SKM-1 treated with dmso at 0.1 percent for 144 hours (cell line): ENCODE data around the gene OR6C65.
"Not testable (repeated sequence)": the region's sequence is repeated elsewhere in the genome, so short reads cannot be mapped to it uniquely, and the experiment has no call there.

Experiments used
- DNase-seq: peaks from one replicate; lab custom pipeline; 2025; ENCODE audit not compliant: unreplicated experiment; lab: John Stamatoyannopoulos, UW

Gene OR6C65

GRCh38 chr12:55400229-55400628 is at the start of gene OR6C65:
Gene OR6C65 (plus strand): TSS chr12:55400529. CDS start chr12:55400529, 0 bp downstream.
- no peak for DNase-seq

GRCh38 chr12:55355338-55355737 is 45.0 kb upstream of the OR6C65 start:
- not testable (repeated sequence) for DNase-seq

- no peak for DNase-seq
Measured at GRCh38 chr12:55362675-55363074, 37.7 kb upstream of the OR6C65 start, which contains the start of gene OR6C75. Gene OR6C75 (plus strand): TSS chr12:55362975. CDS start chr12:55365111, 2,136 bp downstream.

GRCh38 chr12:55365086-55365485 is 35.2 kb upstream of the OR6C65 start:
- DNase-seq = no peak

- DNase-seq = no peak
Measured at GRCh38 chr12:55372521-55372920, 27.8 kb upstream of the OR6C65 start.

- no peak for DNase-seq
Measured at GRCh38 chr12:55385891-55386290, 14.4 kb upstream of the OR6C65 start.

GRCh38 chr12:55392032-55392795 is 8.1 kb upstream of the OR6C65 start:
- no peak for DNase-seq

GRCh38 chr12:55396326-55396725 is 4.0 kb upstream of the OR6C65 start:
- no peak for DNase-seq

GRCh38 chr12:55407866-55408265 is 7.5 kb downstream of the OR6C65 start:
- no peak for DNase-seq

- DNase-seq = not testable (repeated sequence)
Measured at GRCh38 chr12:55409133-55409532, 8.8 kb downstream of the OR6C65 start.

- not testable (repeated sequence) for DNase-seq
Measured at GRCh38 chr12:55412138-55412537, 11.8 kb downstream of the OR6C65 start.

GRCh38 chr12:55413498-55414388 is 13.4 kb downstream of the OR6C65 start:
- not testable (repeated sequence) for DNase-seq

GRCh38 chr12:55414396-55414823 is 14.1 kb downstream of the OR6C65 start:
- not testable (repeated sequence) for DNase-seq

- DNase-seq = not testable (repeated sequence)
Measured at GRCh38 chr12:55414889-55415288, 14.6 kb downstream of the OR6C65 start.

- no peak for DNase-seq
Measured at GRCh38 chr12:55416961-55417360, 16.6 kb downstream of the OR6C65 start.

GRCh38 chr12:55420307-55420962 is 20.1 kb downstream of the OR6C65 start:
- DNase-seq = no peak

GRCh38 chr12:55425954-55426353 is 25.6 kb downstream of the OR6C65 start, which contains the start of gene OR6C76:
Gene OR6C76 (plus strand): TSS chr12:55426254. CDS start chr12:55426254, 0 bp downstream.
- no peak for DNase-seq

GRCh38 chr12:55428331-55429243 is 28.3 kb downstream of the OR6C65 start:
- no peak for DNase-seq

- not testable (repeated sequence) for DNase-seq
Measured at GRCh38 chr12:55441233-55441632, 40.9 kb downstream of the OR6C65 start.

GRCh38 chr12:55443776-55444175 is 43.4 kb downstream of the OR6C65 start, which contains the start of gene OR6C2:
Gene OR6C2 (plus strand): TSS chr12:55444076. CDS start chr12:55452214, 8,138 bp downstream.
- DNase-seq = no peak
